Fibroblast of lung (primary cell): ENCODE measurements around the gene HIP1.

Experiments
- CTCF ChIP-seq, 2 donors: IDR thresholded peaks in 1 of 2; conservative IDR thresholded peaks in 1 of 2; 1 replicate in 1 of 2; 2 replicates in 1 of 2; pipeline ENCODE4 v1.5.1; 2011 to 2012; ENCODE audit warnings: low read length in 2 of 2, control low read depth in 1 of 2, inconsistent platforms in 1 of 2, low read depth in 1 of 2, mild to moderate bottlenecking in 1 of 2
- EZH2 ChIP-seq: IDR thresholded peaks from 2 replicates; pipeline ENCODE4 v1.5.1; 2012; ENCODE audit warnings: low read length, control low read depth, mild to moderate bottlenecking; ENCODE audit errors: missing control alignments

- TF ChIP-seq CTCF (conservative IDR thresholded peaks at IDR 0.05 in 1 of 2, IDR thresholded peaks at IDR 0.05 in 1 of 2; ENCODE audit: low read depth in 1 of 2, low read length in 2 of 2) (no peak), EZH2 (no peak)
Observed at GRCh38 chr7:75743455-75743859, 4.7 kb upstream of the HIP1 start.
